IMR-90 (cell line): ENCODE results near the gene STXBP6. TPM values are rescaled to one million over a fixed set of nuclear protein-coding genes. Genes with fewer than 3 reads are reported as not detected.

Experiments
- ATAC-seq: fragments of 200-7000 bp; cut with Tn5 transposase; 2 replicates; pipeline ENCODE4 v1.9.1; 2020; ENCODE audit warnings: low read depth, mild to moderate bottlenecking, moderate library complexity
- BruUV-seq: library from RNA; stranded (reverse); fragments of 400-500 nt; replicated peaks from 2 replicates; lab custom pipeline; 2021; lab: Mats Ljungman, UMichigan
- CTCF ChIA-PET: fragments of 300-600 bp; formaldehyde crosslinking; extraction: SDS; loops from one replicate; lab custom pipeline; 2021; ENCODE audit warnings: antibody characterized with exemption; lab: Yijun Ruan, JAX
- POLR2A ChIA-PET: fragments of 300-600 bp; sonication (Branson Sonifier 250); formaldehyde crosslinking; loops from one replicate; lab custom pipeline; 2022; ENCODE audit warnings: antibody characterized with exemption; ENCODE audit not compliant: unreplicated experiment; lab: Charles Lee
- DNase-seq: peaks from one replicate; pipeline ENCODE4 v3.0.0; 2013
- H2AFZ ChIP-seq: replicated peaks from 2 replicates; pipeline ENCODE3; 2013; ENCODE audit warnings: low read length, mild to moderate bottlenecking; ENCODE audit not compliant: poor library complexity
- H2AK5ac ChIP-seq: 2 replicates; pipeline ENCODE4 v1.6.1; 2013; ENCODE audit warnings: low read depth, low read length, inconsistent platforms
- H2AK9ac ChIP-seq: replicated peaks from 2 replicates; pipeline ENCODE3; 2013; ENCODE audit warnings: mild to moderate bottlenecking, low read depth, low read length, moderate library complexity; ENCODE audit not compliant: poor library complexity
- H2BK120ac ChIP-seq: 2 replicates; pipeline ENCODE4 v1.6.1; 2013; ENCODE audit warnings: low read depth, low read length, inconsistent platforms
- H2BK15ac ChIP-seq: 3 replicates; pipeline ENCODE4 v1.6.1; 2013; ENCODE audit warnings: low read depth, low read length, inconsistent platforms
- H2BK20ac ChIP-seq: 2 replicates; pipeline ENCODE4 v1.6.1; 2013; ENCODE audit warnings: low read depth, mild to moderate bottlenecking, inconsistent platforms, low read length, moderate library complexity
- H2BK5ac ChIP-seq: 2 replicates; pipeline ENCODE4 v1.6.1; 2013; ENCODE audit warnings: mild to moderate bottlenecking, low read depth, low read length, inconsistent platforms; ENCODE audit not compliant: poor library complexity, severe bottlenecking
- H3K14ac ChIP-seq: replicated peaks from 2 replicates; pipeline ENCODE4 v1.6.1; 2013; ENCODE audit warnings: low read depth, low read length, inconsistent platforms
- H3K18ac ChIP-seq: 2 replicates; pipeline ENCODE4 v1.6.1; 2013; ENCODE audit warnings: low read depth, low read length, control low read depth
- H3K23ac ChIP-seq: 2 replicates; pipeline ENCODE4 v1.6.1; 2013; ENCODE audit warnings: low read depth, low read length, inconsistent platforms
- H3K27ac ChIP-seq: 2 replicates; pipeline ENCODE4 v1.5.1; 2013; ENCODE audit warnings: mild to moderate bottlenecking, control low read depth, low read length; ENCODE audit not compliant: insufficient read depth
- H3K27me3 ChIP-seq: 2 replicates; pipeline ENCODE4 v1.6.1; 2013; ENCODE audit warnings: low read length; ENCODE audit not compliant: control insufficient read depth, insufficient read depth
- H3K36me3 ChIP-seq: 2 replicates; pipeline ENCODE4 v1.6.1; 2013; ENCODE audit warnings: low read length, mixed read lengths; ENCODE audit not compliant: control insufficient read depth, insufficient read depth
- H3K4ac ChIP-seq: 2 replicates; pipeline ENCODE4 v1.6.1; 2013; ENCODE audit warnings: low read depth, low read length, inconsistent platforms
- H3K4me1 ChIP-seq: 2 replicates; pipeline ENCODE4 v1.6.1; 2013; ENCODE audit warnings: low read length, mixed read lengths; ENCODE audit not compliant: control insufficient read depth, insufficient read depth
- H3K4me2 ChIP-seq: 2 replicates; pipeline ENCODE4 v1.6.1; 2013; ENCODE audit warnings: low read depth, mild to moderate bottlenecking, control low read depth, low read length, moderate library complexity
- H3K4me3 ChIP-seq: 2 replicates; pipeline ENCODE4 v1.5.1; 2013; ENCODE audit warnings: low read depth, mild to moderate bottlenecking, control low read depth, low read length, moderate library complexity; ENCODE audit not compliant: insufficient read depth
- H3K56ac ChIP-seq: 2 replicates; pipeline ENCODE4 v1.6.1; 2013; ENCODE audit warnings: low read length, inconsistent platforms; ENCODE audit not compliant: insufficient read depth; ENCODE audit errors: extremely low read depth
- H3K79me1 ChIP-seq, 2 experiments: 2 replicates each; pipeline ENCODE4 v1.6.1; 2013; ENCODE audit warnings: low read length in 2 of 2, inconsistent platforms in 1 of 2, low read depth in 1 of 2
- H3K9ac ChIP-seq: 2 replicates; pipeline ENCODE4 v1.6.1; 2013; ENCODE audit warnings: low read depth, low read length, control low read depth
- H3K9me1 ChIP-seq: 2 replicates; pipeline ENCODE4 v1.6.1; 2013; ENCODE audit warnings: low read length, inconsistent platforms; ENCODE audit not compliant: insufficient read depth
- H3K9me3 ChIP-seq: 2 replicates; pipeline ENCODE4 v1.6.1; 2013; ENCODE audit warnings: low read length; ENCODE audit not compliant: control insufficient read depth, insufficient read depth
- H4K20me1 ChIP-seq: 2 replicates; pipeline ENCODE4 v1.6.1; 2013; ENCODE audit warnings: low read length, inconsistent platforms; ENCODE audit not compliant: insufficient read depth
- H4K5ac ChIP-seq: 2 replicates; pipeline ENCODE4 v1.6.1; 2013; ENCODE audit warnings: mild to moderate bottlenecking, low read depth, low read length, control low read depth
- H4K8ac ChIP-seq, 2 experiments: 2 replicates each; pipeline ENCODE4 v1.6.1; 2013; ENCODE audit warnings: low read depth in 2 of 2, low read length in 2 of 2, control low read depth in 1 of 2, inconsistent platforms in 1 of 2
- H4K91ac ChIP-seq: 2 replicates; pipeline ENCODE4 v1.6.1; 2013; ENCODE audit warnings: low read depth, low read length, inconsistent platforms; ENCODE audit not compliant: insufficient read depth
- BHLHE40 ChIP-seq: fragments of 150-350 bp; IDR thresholded peaks from 2 replicates; pipeline ENCODE4 v1.6.1; 2016; ENCODE audit warnings: mild to moderate bottlenecking, low read depth, low read length
- CHD1 ChIP-seq: IDR thresholded peaks from 2 replicates; pipeline ENCODE4 v1.6.1; 2012; ENCODE audit warnings: low read depth, low read length, improper control_type of control experiment
- FOS ChIP-seq: fragments of 150-350 bp; IDR thresholded peaks from 2 replicates; pipeline ENCODE4 v1.6.1; 2016; ENCODE audit warnings: low read depth, low read length
- MAZ ChIP-seq: IDR thresholded peaks from 2 replicates; pipeline ENCODE4 v1.6.1; 2012; ENCODE audit warnings: low read depth, mild to moderate bottlenecking, low read length, improper control_type of control experiment, moderate library complexity, borderline replicate concordance
- MXI1 ChIP-seq: IDR thresholded peaks from 2 replicates; pipeline ENCODE4 v1.6.1; 2012; ENCODE audit warnings: low read depth, mild to moderate bottlenecking, low read length, moderate library complexity, borderline replicate concordance
- NFE2L2 ChIP-seq: fragments of 150-350 bp; IDR thresholded peaks from 2 replicates; pipeline ENCODE4 v1.6.1; 2016; ENCODE audit warnings: low read depth, mild to moderate bottlenecking, low read length
- RAD21 ChIP-seq: IDR thresholded peaks from 2 replicates; pipeline ENCODE4 v1.6.1; 2012; ENCODE audit warnings: low read length, improper control_type of control experiment
- RCOR1 ChIP-seq: IDR thresholded peaks from 2 replicates; pipeline ENCODE4 v1.6.1; 2012; ENCODE audit warnings: mild to moderate bottlenecking, low read length, improper control_type of control experiment; ENCODE audit not compliant: insufficient replicate concordance
- SMC3 ChIP-seq: fragments of 150-350 bp; IDR thresholded peaks from 2 replicates; pipeline ENCODE4 v1.6.1; 2016; ENCODE audit warnings: low read depth, mild to moderate bottlenecking, antibody characterized with exemption, low read length, moderate library complexity
- WGBS, 2 experiments: methylation state at CpG; one replicate each; pipeline versions ENCODE4 v1.1.5 to v1.1.7; 2013; ENCODE audit warnings: missing lambda C conversion rate in 2 of 2; ENCODE audit not compliant: insufficient read length in 1 of 2; ENCODE audit errors: extremely low coverage in 2 of 2; 5-methylcytosine and 5-hydroxymethylcytosine counted together
- dilution Hi-C: fragments of 300-500 bp; cut with HindIII; formaldehyde crosslinking; loops from one replicate; pipeline ENCODE4 v1.14.3; 2018; ENCODE audit warnings: low sequenced_read_pairs; ENCODE audit not compliant: unreplicated experiment
- in situ Hi-C: fragments of 300-500 bp; cut with MboI; formaldehyde crosslinking; loops from 3 replicates; pipeline ENCODE4 v1.14.3; 2019; ENCODE audit warnings: low sequenced_read_pairs, inconsistent platforms, mixed read lengths
- intact Hi-C: fragments of 100-400 bp; cut with micrococcal nuclease; formaldehyde crosslinking; loops from 2 replicates; pipeline ENCODE4 v1.10.0; 2022
- polyA plus RNA-seq, 3 experiments: library from polyadenylated mRNA; depleted of rRNA; stranded (reverse); fragments of >200 nt; gene quantifications; 2 replicates each; pipeline ENCODE4 v1.2.3, GENCODE V29; 2012; ENCODE audit warnings: low replicate concordance in 1 of 3
- total RNA-seq: library from RNA; depleted of rRNA; stranded (reverse); fragments of >200 nt; gene quantifications from 2 replicates; pipeline ENCODE4 v1.2.3, GENCODE V29; 2012
- TF ChIP-seq, protein P1 (sequence below): conservative IDR thresholded peaks from 2 replicates; pipeline ENCODE4 v1.5.1; 2012; ENCODE audit warnings: mild to moderate bottlenecking, low read depth, low read length, improper control_type of control experiment

Gene STXBP6
- total and polyA plus RNA-seq, 2 of the 4 experiments (the other 2 are of a cell fraction): 14.2 to 14.3 TPM

DNA sequence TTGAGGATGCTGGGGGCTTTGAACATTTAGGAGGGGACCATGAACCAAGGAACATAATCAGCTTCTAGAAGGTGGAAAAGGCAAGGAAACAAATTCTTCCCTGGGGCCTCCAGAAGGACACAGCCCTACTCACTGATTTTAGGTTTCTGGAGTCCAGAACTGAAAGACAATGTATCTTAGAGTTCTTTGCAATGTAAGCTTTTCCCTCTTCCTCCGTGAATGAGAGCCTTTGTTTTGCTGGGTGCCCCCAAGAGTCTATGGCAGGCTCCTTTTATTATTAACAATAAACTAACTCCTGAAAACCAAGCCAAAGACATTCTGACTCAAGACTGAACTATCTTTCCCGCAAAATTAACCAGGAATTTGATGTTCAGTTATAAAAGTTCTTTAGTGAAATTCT, 204.1 kb downstream of the STXBP6 start:
- ChIA-PET CTCF (no interaction called here), POLR2A (no interaction called here)
- no peak overlapping the region for H2AK5ac ChIP-seq
- H3K56ac ChIP-seq: no peak overlapping the region
- no peak overlapping the region for H3K4me2 ChIP-seq
- H3K9me3 ChIP-seq: no peaks in the 10 kb centered on the region
- no peak overlapping the region for H2BK120ac ChIP-seq
- no peaks in the 10 kb centered on the region for H3K27me3 ChIP-seq
- peaks cover 2% of the 10 kb centered on the region; the same call in 1 of the 2 replicates for H3K9me1 ChIP-seq
- H2BK20ac ChIP-seq: 0 out of 2 replicates have a peak overlapping the region, but pooled peaks have one; percentile 20
- DNase-seq (no peak), ATAC-seq (no peak)
- H4K5ac ChIP-seq: no peak overlapping the region
- H4K91ac ChIP-seq: no peak overlapping the region
- no peak overlapping the region for H4K8ac ChIP-seq
- in situ Hi-C loops (no loop called here), dilution Hi-C loops (no loop called here), intact Hi-C loops (loop anchor here (5.0 to 10.0 kb wide), 3 partner anchors 116 to 269 kb away; no protein-coding TSS in a partner anchor)
- no TSS peak for BruUV-seq
- peak overlapping the region; percentile 31; the same call in 1 of the 2 replicates for H3K14ac ChIP-seq
- no peak overlapping the region for H2BK5ac ChIP-seq
- no peaks in the 10 kb centered on the region for H3K79me1 ChIP-seq
- H4K20me1 ChIP-seq: no peaks in the 10 kb centered on the region
- H3K9ac ChIP-seq: no peak overlapping the region
- TF ChIP-seq MAZ (no peak), FOS (no peak), NFE2L2 (no peak), SMC3 (no peak), RCOR1 (no peak), RAD21 (no peak), CHD1 (no peak), BHLHE40 (no peak), MXI1 (no peak)
- TF ChIP-seq, protein P1, sequence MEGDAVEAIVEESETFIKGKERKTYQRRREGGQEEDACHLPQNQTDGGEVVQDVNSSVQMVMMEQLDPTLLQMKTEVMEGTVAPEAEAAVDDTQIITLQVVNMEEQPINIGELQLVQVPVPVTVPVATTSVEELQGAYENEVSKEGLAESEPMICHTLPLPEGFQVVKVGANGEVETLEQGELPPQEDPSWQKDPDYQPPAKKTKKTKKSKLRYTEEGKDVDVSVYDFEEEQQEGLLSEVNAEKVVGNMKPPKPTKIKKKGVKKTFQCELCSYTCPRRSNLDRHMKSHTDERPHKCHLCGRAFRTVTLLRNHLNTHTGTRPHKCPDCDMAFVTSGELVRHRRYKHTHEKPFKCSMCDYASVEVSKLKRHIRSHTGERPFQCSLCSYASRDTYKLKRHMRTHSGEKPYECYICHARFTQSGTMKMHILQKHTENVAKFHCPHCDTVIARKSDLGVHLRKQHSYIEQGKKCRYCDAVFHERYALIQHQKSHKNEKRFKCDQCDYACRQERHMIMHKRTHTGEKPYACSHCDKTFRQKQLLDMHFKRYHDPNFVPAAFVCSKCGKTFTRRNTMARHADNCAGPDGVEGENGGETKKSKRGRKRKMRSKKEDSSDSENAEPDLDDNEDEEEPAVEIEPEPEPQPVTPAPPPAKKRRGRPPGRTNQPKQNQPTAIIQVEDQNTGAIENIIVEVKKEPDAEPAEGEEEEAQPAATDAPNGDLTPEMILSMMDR: no peak
- no peak overlapping the region for H2AFZ ChIP-seq
- no peak overlapping the region for H3K4me3 ChIP-seq
- 0 out of 2 replicates have a peak overlapping the region, but pooled peaks have one; percentile 18 for H3K4ac ChIP-seq
- no peaks in the 10 kb centered on the region for H3K36me3 ChIP-seq
- H2BK15ac ChIP-seq: no peak overlapping the region
- no peaks in the 10 kb centered on the region; the same call in 1 of the 2 replicates for H3K4me1 ChIP-seq
- 0 out of 2 replicates have a peak overlapping the region, but pooled peaks have one; percentile 45 for H3K23ac ChIP-seq
- H2AK9ac ChIP-seq: no peak overlapping the region
- H3K27ac ChIP-seq: no peak overlapping the region
- no peak overlapping the region; the same call in 1 of the 2 replicates for H3K18ac ChIP-seq
- no CpG with 5 or more reads among the region's 2 CpGs for WGBS, 2 experiments
